ENCODE data around the gene SYT8. TPM values are rescaled to one million over a fixed set of nuclear protein-coding genes. Genes with fewer than 3 reads are reported as not detected.

Gene SYT8
- total RNA-seq, 4 donors from 2014 or later, result 2.0 TPM; not detected in 3

GRCh38 chr11:1879941-1880720 is 45.3 kb downstream of the SYT8 start:
- peak overlapping the region; percentile 86 to 89 for H3K27ac ChIP-seq
- TF ChIP-seq CTCF (IDR thresholded peaks at IDR 0.05) (no peak), POLR2A (IDR thresholded peaks at IDR 0.05) (no peak)
- intact Hi-C loops (cut with DNase I; ENCODE audit: low total_unique reads), result loop anchor here (5.0 kb wide), 1 partner anchor 277 kb away; no protein-coding TSS in a partner anchor
- peaks cover 0 to 28% of the 10 kb centered on the region in 2 donors for H3K4me1 ChIP-seq
- no peaks in the 10 kb centered on the region for H3K9me3 ChIP-seq
- no peaks in the 10 kb centered on the region for H3K27me3 ChIP-seq
- H3K4me3 ChIP-seq, result no peak overlapping the region
- no peaks in the 10 kb centered on the region for H3K36me3 ChIP-seq
- peak; percentile 77 to 84 for DNase-seq

DNA sequence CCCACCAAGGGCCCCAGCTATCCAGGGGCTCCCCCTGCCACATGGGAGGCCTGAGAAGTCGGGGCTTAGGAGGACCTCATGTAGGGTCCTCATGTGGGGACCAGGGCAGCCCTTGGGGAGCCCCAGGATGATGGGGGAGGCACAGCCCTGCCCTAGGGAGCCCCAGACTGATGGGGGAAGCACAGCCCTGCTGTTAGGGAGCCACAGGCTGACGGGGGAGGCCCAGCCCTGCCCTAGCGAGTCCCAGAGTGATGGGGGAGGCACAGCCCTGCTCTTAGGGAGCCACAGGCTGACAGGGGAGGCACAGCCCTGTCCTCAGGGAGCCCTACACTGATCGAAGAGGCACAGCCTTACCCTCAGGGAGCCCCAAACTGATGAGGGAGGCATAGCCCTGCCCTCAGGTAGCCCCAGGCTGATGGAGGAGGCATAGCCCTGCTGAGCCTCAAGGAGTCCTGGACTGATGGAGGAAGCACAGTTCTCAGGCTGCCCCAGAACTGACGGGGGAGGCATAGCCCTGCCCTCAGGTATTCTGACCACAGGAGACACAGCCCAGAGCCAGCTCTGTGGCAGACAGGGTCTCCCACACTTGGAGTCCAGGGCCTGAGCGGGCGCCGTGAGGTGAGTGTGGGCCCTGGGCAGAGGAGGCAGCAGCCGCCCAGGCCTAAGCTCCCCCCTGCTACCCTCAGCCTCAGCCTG is 46.1 kb downstream of the SYT8 start:
- H3K4me1 ChIP-seq, result peaks cover 0 to 28% of the 10 kb centered on the region in 2 donors
- intact Hi-C loops (cut with DNase I; ENCODE audit: low total_unique reads), result loop anchor here (5.0 kb wide), 1 partner anchor 276 kb away; no protein-coding TSS in a partner anchor
- TF ChIP-seq POLR2A (IDR thresholded peaks at IDR 0.05) (no peak), CTCF (IDR thresholded peaks at IDR 0.05) (no peak)
- peak; percentile 14 to 19 for DNase-seq
- H3K27me3 ChIP-seq, result no peaks in the 10 kb centered on the region
- no peaks in the 10 kb centered on the region for H3K36me3 ChIP-seq
- H3K27ac ChIP-seq, result peak overlapping the region; percentile 86 to 89
- no peaks in the 10 kb centered on the region for H3K9me3 ChIP-seq
- H3K4me3 ChIP-seq, result no peak overlapping the region

- no peak overlapping the region for H3K4me3 ChIP-seq
- peak; percentile 45 to 68 for DNase-seq
- intact Hi-C loops (cut with DNase I; ENCODE audit: low total_unique reads), result loop anchor here (5.0 kb wide), 1 partner anchor 276 kb away; no protein-coding TSS in a partner anchor
Measured at GRCh38 chr11:1881442-1882264, 46.9 kb downstream of the SYT8 start.

More at GRCh38 chr11:1881442-1882264, 46.9 kb downstream of the SYT8 start:
- Histone ChIP-seq H3K9me3 (no peaks in the 10 kb centered on the region), H3K36me3 (no peaks in the 10 kb centered on the region), H3K4me1 (peaks cover 0 to 24% of the 10 kb centered on the region in 2 donors), H3K27me3 (no peaks in the 10 kb centered on the region), H3K27ac (peak overlapping the region; percentile 86 to 89)
- TF ChIP-seq CTCF (IDR thresholded peaks at IDR 0.05) (no peak), POLR2A (IDR thresholded peaks at IDR 0.05) (no peak)

Measured in uterus (tissue), 4 donors.